ENCODE measurements around the gene HOXD1.

Gene HOXD1

GRCh38 chr2:176167398-176167797, 21.1 kb upstream of the HOXD1 start:
- DNase-seq, result no peak

- no peak for DNase-seq
These were observed 19.3 kb upstream of the HOXD1 start for GRCh38 chr2:176169181-176169580.

- DNase-seq, result no peak
These were observed 18.8 kb upstream of the HOXD1 start for GRCh38 chr2:176169711-176170110.

GRCh38 chr2:176170602-176171305, 17.7 kb upstream of the HOXD1 start:
- DNase-seq, result no peak

GRCh38 chr2:176171351-176172006, 17.0 kb upstream of the HOXD1 start:
- peak in 1 of 2 experiments; percentile 28 for DNase-seq

- DNase-seq, result no peak
These were observed 16.2 kb upstream of the HOXD1 start for GRCh38 chr2:176172007-176172894.

- DNase-seq, result no peak
These were observed 15.4 kb upstream of the HOXD1 start for GRCh38 chr2:176172895-176173566.

- no peak for DNase-seq
These were observed 14.7 kb upstream of the HOXD1 start for GRCh38 chr2:176173567-176174381.

- DNase-seq, result peak; percentile 71
These were observed 14.1 kb upstream of the HOXD1 start for GRCh38 chr2:176174382-176174823.

- DNase-seq, result peak; percentile 86 to 96
These were observed 13.4 kb upstream of the HOXD1 start for GRCh38 chr2:176174824-176175708.

GRCh38 chr2:176175709-176176607, 12.5 kb upstream of the HOXD1 start:
- peak in 1 of 2 experiments; percentile 53 for DNase-seq

- DNase-seq, result peak in 1 of 2 experiments; percentile 76
These were observed 10.9 kb upstream of the HOXD1 start for GRCh38 chr2:176177580-176178037.

- DNase-seq, result peak; percentile 72 to 87
These were observed 10.3 kb upstream of the HOXD1 start for GRCh38 chr2:176178038-176178756.

- DNase-seq, result peak in 1 of 2 experiments; percentile 37
These were observed 9.6 kb upstream of the HOXD1 start for GRCh38 chr2:176178757-176179295.

- no peak for DNase-seq
These were observed 6.9 kb upstream of the HOXD1 start for GRCh38 chr2:176181551-176181950.

GRCh38 chr2:176182671-176183070, 5.8 kb upstream of the HOXD1 start:
- no peak for DNase-seq

GRCh38 chr2:176184749-176185148, 3.7 kb upstream of the HOXD1 start:
- no peak for DNase-seq

GRCh38 chr2:176186024-176186423, 2.4 kb upstream of the HOXD1 start:
- DNase-seq, result no peak

Measured in NCI-H526 (cell line).